CD4-positive, alpha-beta T cell treated with Interleukin-1 beta for 1 hour (primary cell): Measurements from ENCODE around the gene PHLDB2.
A peak's percentile ranks its signal among the peaks of the same experiment; 100 is the strongest.

ENCODE experiments used
- DNase-seq, 2 donors: peaks; one replicate each; pipeline ENCODE4 v3.0.0-alpha.2; 2020 to 2022

The PHLDB2 gene

GRCh38 chr3:111851511-111851954 lies 7.5 kb upstream of the PHLDB2 start:
- DNase-seq: no peak

- no peak for DNase-seq
Observed at GRCh38 chr3:111852540-111852939, 6.5 kb upstream of the PHLDB2 start.

GRCh38 chr3:111853068-111853467 lies 6.0 kb upstream of the PHLDB2 start:
- DNase-seq: no peak

- no peak for DNase-seq
Observed at GRCh38 chr3:111854990-111855389, 4.1 kb upstream of the PHLDB2 start.

- DNase-seq: no peak
Observed at GRCh38 chr3:111856501-111856900, 2.6 kb upstream of the PHLDB2 start.

- no peak for DNase-seq
Observed at GRCh38 chr3:111857474-111857873, 1.6 kb upstream of the PHLDB2 start.

- no peak for DNase-seq
Observed at GRCh38 chr3:111858642-111859041, 423 bp upstream of the PHLDB2 start.

GRCh38 chr3:111859974-111860859 lies 1.2 kb downstream of the PHLDB2 start:
- peak; percentile 67 to 74 for DNase-seq

GRCh38 chr3:111861391-111861790 lies 2.3 kb downstream of the PHLDB2 start:
- no peak for DNase-seq

GRCh38 chr3:111862415-111862814 lies 3.4 kb downstream of the PHLDB2 start:
- no peak for DNase-seq

- DNase-seq: no peak
Observed at GRCh38 chr3:111862974-111863373, 3.9 kb downstream of the PHLDB2 start.

- DNase-seq: no peak
Observed at GRCh38 chr3:111863942-111864694, 5.1 kb downstream of the PHLDB2 start.

- DNase-seq: no peak
Observed at GRCh38 chr3:111864821-111865656, 6.0 kb downstream of the PHLDB2 start.

GRCh38 chr3:111867889-111868426 lies 8.9 kb downstream of the PHLDB2 start:
- no peak for DNase-seq

- DNase-seq: no peak
Observed at GRCh38 chr3:111870620-111871019, 11.6 kb downstream of the PHLDB2 start.

- no peak for DNase-seq
Observed at GRCh38 chr3:111871809-111872623, 13.0 kb downstream of the PHLDB2 start.

GRCh38 chr3:111872979-111873378 lies 13.9 kb downstream of the PHLDB2 start:
- no peak for DNase-seq

- DNase-seq: no peak
Observed at GRCh38 chr3:111874177-111874820, 15.2 kb downstream of the PHLDB2 start.

GRCh38 chr3:111881480-111881879 lies 22.4 kb downstream of the PHLDB2 start:
- DNase-seq: no peak

- DNase-seq: no peak
Observed at GRCh38 chr3:111882194-111882593, 23.1 kb downstream of the PHLDB2 start.

- no peak for DNase-seq
Observed at GRCh38 chr3:111882799-111883198, 23.7 kb downstream of the PHLDB2 start.
